K562 (cell line): Measurements from ENCODE around the gene HSPA1B. TPM values are rescaled to one million over a fixed set of nuclear protein-coding genes. Genes with fewer than 3 reads are reported as not detected.

Experiments
- BACH1 ChIP-seq: fragments of 200-800 bp; sonication (Bioruptor generic); IDR thresholded peaks from 2 replicates; pipeline ENCODE4 v1.6.1; 2016; ENCODE audit warnings: missing genetic modification characterization, missing compliant biosample characterization
- CEBPG ChIP-seq, 3 experiments: fragments of 200-800 bp in 1 of 3; sonication (Bioruptor generic) in 1 of 3; sonication (generic) in 1 of 3; formaldehyde crosslinking in 1 of 3; IDR thresholded peaks in 2 of 3; conservative IDR thresholded peaks in 1 of 3; 2 replicates each; pipeline versions ENCODE4 v1.6.1 to v1.8.0; 2016 to 2022; ENCODE audit warnings: missing compliant biosample characterization in 2 of 3, missing genetic modification characterization in 2 of 3, mild to moderate bottlenecking in 1 of 3, missing genetic modification reagents in 1 of 3
- DNMT1 ChIP-seq: fragments of 450-650 bp; IDR thresholded peaks from 2 replicates; pipeline ENCODE4 v1.6.1; 2016; ENCODE audit warnings: antibody characterized with exemption, mild to moderate bottlenecking
- JUND ChIP-seq, 2 experiments: IDR thresholded peaks; 2 replicates in 1 of 2; 3 replicates in 1 of 2; pipeline ENCODE4 v1.6.1; 2011; ENCODE audit warnings: borderline replicate concordance in 2 of 2, low read depth in 2 of 2, low read length in 2 of 2, improper control_type of control experiment in 1 of 2, missing biosample characterization in 1 of 2, missing genetic modification characterization in 1 of 2, missing genetic modification reagents in 1 of 2
- POLR2B ChIP-seq: fragments of 450-650 bp; IDR thresholded peaks from 2 replicates; pipeline ENCODE4 v1.6.1; 2018; ENCODE audit warnings: low read depth; ENCODE audit not compliant: partially characterized antibody
- POLR2G ChIP-seq: fragments of 200-400 bp; formaldehyde crosslinking; IDR thresholded peaks from 2 replicates; pipeline ENCODE4 v1.6.1; 2017; ENCODE audit warnings: low read depth, mild to moderate bottlenecking, antibody characterized with exemption, low read length, moderate library complexity
- POLR3G ChIP-seq: IDR thresholded peaks from 2 replicates; pipeline ENCODE4 v1.6.1; 2011; ENCODE audit not compliant: insufficient read length, insufficient replicate concordance; ENCODE audit errors: extremely low read depth
- XRCC3 ChIP-seq: fragments of 450-650 bp; IDR thresholded peaks from 2 replicates; pipeline ENCODE4 v1.6.1; 2017; ENCODE audit warnings: mild to moderate bottlenecking, moderate library complexity
- ZNF41 ChIP-seq: fragments of 250-450 bp; sonication (Bioruptor Pico); conservative IDR thresholded peaks from 2 replicates; pipeline ENCODE4 v1.4.0; 2020; ENCODE audit warnings: mild to moderate bottlenecking
- ZNF668 ChIP-seq: fragments of 250-450 bp; sonication (Bioruptor Pico); IDR thresholded peaks from 2 replicates; pipeline ENCODE4 v1.8.0; 2022; ENCODE audit warnings: mild to moderate bottlenecking, inconsistent platforms
- ZNF699 ChIP-seq: fragments of 250-450 bp; sonication (Bioruptor Pico); IDR thresholded peaks from 2 replicates; pipeline ENCODE4 v1.8.0; 2021; ENCODE audit warnings: mild to moderate bottlenecking, moderate library complexity; ENCODE audit not compliant: insufficient replicate concordance
- polyA plus RNA-seq, 8 experiments: library from polyadenylated mRNA; depleted of rRNA in 4 of 8; stranded (reverse) in 5 of 8; unstranded in 3 of 8; fragments of >200 nt; fragmentation: Nextera tagmentation in 2 of 8; fragmentation: Illumina TruSeq in 1 of 8; extraction: Ambion mirVana in 2 of 8; extraction: Trizol in 1 of 8; gene quantifications; 2 replicates each; pipeline versions ENCODE4 v1.2.1 to v1.2.3, GENCODE V29; 2011 to 2014; ENCODE audit warnings: inconsistent platforms in 1 of 8, missing spikeins in 1 of 8
- total RNA-seq, 7 experiments: library from RNA; depleted of rRNA in 6 of 7; stranded (reverse); fragments of >200 nt in 6 of 7; fragmentation: Illumina TruSeq in 2 of 7; extraction: Trizol in 2 of 7; gene quantifications; 2 replicates each; pipeline versions ENCODE4 v1.2.1 to v1.2.3, GENCODE V29; 2011 to 2021; ENCODE audit warnings: low replicate concordance in 1 of 7
- TF ChIP-seq, protein P1 (sequence below): sonication (generic); formaldehyde crosslinking; IDR thresholded peaks from 2 replicates; pipeline ENCODE4 v1.8.0; 2023; ENCODE audit warnings: mild to moderate bottlenecking, missing genetic modification reagents
- TF ChIP-seq, protein P2 (sequence below), 2 experiments: fragments of 450-650 bp; IDR thresholded peaks; 2 replicates each; pipeline ENCODE4 v1.6.1; 2016; ENCODE audit warnings: mild to moderate bottlenecking in 2 of 2, borderline replicate concordance in 1 of 2, low read depth in 1 of 2, moderate library complexity in 1 of 2

The HSPA1B gene
- total and polyA plus RNA-seq, 9 of the 15 experiments (the other 6 are each of a cell fraction or from before 2014, with no cell fraction given), result 0.27 to 227 (median 51.2) TPM

DNA sequence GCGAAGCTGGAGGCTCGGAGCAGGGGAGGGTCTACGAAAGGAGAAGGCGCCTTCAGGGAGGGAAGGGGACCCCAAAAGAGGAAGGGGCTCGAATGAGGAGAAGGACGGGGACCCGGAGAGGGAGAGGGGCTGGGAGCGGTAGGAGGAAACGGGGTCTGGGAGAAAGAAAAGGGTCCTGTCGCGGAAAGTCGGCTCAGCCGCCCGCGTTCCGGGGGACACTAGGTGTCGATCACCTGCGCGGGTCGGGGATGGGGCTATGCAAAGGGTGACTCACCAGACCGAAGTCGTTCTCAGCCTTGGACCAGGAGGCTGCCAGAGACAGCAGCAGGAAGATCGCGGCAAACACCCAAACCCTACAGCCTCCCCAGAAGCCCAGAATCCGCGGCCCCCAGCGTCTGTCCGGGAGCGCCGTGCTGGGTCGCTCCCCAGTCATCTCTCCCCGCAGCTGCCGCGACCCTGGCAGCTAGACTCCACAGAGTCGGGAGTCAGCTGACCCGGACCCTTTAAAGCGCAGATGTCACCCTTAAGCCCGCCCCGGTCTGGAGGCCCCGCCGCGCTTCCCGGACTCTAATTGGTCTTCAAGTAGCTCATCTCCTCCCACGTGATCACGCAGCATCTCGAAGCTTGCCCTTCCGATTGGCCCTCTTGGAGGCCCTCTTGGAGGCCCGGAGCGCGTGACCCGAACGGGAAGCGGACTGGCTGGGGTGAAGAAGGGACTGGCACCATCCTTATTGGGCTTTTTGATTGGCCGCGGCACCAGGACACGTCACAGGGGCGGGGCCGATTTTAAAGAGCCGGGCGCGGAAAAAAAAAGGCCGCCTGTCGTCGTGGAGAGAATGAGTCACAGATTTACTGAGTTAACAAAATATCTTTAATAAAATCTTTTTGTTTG is 35.1 kb downstream of the HSPA1B start, which contains the start of gene NEU1 (continued):
- TF ChIP-seq, protein P1, sequence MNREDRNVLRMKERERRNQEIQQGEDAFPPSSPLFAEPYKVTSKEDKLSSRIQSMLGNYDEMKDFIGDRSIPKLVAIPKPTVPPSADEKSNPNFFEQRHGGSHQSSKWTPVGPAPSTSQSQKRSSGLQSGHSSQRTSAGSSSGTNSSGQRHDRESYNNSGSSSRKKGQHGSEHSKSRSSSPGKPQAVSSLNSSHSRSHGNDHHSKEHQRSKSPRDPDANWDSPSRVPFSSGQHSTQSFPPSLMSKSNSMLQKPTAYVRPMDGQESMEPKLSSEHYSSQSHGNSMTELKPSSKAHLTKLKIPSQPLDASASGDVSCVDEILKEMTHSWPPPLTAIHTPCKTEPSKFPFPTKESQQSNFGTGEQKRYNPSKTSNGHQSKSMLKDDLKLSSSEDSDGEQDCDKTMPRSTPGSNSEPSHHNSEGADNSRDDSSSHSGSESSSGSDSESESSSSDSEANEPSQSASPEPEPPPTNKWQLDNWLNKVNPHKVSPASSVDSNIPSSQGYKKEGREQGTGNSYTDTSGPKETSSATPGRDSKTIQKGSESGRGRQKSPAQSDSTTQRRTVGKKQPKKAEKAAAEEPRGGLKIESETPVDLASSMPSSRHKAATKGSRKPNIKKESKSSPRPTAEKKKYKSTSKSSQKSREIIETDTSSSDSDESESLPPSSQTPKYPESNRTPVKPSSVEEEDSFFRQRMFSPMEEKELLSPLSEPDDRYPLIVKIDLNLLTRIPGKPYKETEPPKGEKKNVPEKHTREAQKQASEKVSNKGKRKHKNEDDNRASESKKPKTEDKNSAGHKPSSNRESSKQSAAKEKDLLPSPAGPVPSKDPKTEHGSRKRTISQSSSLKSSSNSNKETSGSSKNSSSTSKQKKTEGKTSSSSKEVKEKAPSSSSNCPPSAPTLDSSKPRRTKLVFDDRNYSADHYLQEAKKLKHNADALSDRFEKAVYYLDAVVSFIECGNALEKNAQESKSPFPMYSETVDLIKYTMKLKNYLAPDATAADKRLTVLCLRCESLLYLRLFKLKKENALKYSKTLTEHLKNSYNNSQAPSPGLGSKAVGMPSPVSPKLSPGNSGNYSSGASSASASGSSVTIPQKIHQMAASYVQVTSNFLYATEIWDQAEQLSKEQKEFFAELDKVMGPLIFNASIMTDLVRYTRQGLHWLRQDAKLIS (CRISPR knock-in tag), result peak; percentile 78; the same call in 1 of the 2 replicates
- TF ChIP-seq ZNF41 (CRISPR knock-in tag) (0 out of 2 replicates have a peak, but pooled peaks have one; percentile 33), CEBPG (CRISPR knock-in tag; IDR thresholded peaks at IDR 0.05) (no peak), CEBPG (tag; conservative IDR thresholded peaks at IDR 0.05 in 1 of 2, IDR thresholded peaks at IDR 0.05 in 1 of 2) (no peak), ZNF699 (CRISPR knock-in tag) (no peak), DNMT1 (no peak), POLR3G (no peak), POLR2G (peak; percentile 100), JUND (IDR thresholded peaks at IDR 0.05; ENCODE audit: borderline replicate concordance, low read depth, low read length) (peak; percentile 87), JUND (tag; IDR thresholded peaks at IDR 0.05; ENCODE audit: borderline replicate concordance, low read depth, low read length) (peak; percentile 85; the same call in 2 of the 3 replicates), XRCC3 (no peak), ZNF668 (CRISPR knock-in tag) (no peak; the same call in 1 of the 2 replicates), BACH1 (tag) (no peak), POLR2B (peak; percentile 93)
- TF ChIP-seq, protein P2, sequence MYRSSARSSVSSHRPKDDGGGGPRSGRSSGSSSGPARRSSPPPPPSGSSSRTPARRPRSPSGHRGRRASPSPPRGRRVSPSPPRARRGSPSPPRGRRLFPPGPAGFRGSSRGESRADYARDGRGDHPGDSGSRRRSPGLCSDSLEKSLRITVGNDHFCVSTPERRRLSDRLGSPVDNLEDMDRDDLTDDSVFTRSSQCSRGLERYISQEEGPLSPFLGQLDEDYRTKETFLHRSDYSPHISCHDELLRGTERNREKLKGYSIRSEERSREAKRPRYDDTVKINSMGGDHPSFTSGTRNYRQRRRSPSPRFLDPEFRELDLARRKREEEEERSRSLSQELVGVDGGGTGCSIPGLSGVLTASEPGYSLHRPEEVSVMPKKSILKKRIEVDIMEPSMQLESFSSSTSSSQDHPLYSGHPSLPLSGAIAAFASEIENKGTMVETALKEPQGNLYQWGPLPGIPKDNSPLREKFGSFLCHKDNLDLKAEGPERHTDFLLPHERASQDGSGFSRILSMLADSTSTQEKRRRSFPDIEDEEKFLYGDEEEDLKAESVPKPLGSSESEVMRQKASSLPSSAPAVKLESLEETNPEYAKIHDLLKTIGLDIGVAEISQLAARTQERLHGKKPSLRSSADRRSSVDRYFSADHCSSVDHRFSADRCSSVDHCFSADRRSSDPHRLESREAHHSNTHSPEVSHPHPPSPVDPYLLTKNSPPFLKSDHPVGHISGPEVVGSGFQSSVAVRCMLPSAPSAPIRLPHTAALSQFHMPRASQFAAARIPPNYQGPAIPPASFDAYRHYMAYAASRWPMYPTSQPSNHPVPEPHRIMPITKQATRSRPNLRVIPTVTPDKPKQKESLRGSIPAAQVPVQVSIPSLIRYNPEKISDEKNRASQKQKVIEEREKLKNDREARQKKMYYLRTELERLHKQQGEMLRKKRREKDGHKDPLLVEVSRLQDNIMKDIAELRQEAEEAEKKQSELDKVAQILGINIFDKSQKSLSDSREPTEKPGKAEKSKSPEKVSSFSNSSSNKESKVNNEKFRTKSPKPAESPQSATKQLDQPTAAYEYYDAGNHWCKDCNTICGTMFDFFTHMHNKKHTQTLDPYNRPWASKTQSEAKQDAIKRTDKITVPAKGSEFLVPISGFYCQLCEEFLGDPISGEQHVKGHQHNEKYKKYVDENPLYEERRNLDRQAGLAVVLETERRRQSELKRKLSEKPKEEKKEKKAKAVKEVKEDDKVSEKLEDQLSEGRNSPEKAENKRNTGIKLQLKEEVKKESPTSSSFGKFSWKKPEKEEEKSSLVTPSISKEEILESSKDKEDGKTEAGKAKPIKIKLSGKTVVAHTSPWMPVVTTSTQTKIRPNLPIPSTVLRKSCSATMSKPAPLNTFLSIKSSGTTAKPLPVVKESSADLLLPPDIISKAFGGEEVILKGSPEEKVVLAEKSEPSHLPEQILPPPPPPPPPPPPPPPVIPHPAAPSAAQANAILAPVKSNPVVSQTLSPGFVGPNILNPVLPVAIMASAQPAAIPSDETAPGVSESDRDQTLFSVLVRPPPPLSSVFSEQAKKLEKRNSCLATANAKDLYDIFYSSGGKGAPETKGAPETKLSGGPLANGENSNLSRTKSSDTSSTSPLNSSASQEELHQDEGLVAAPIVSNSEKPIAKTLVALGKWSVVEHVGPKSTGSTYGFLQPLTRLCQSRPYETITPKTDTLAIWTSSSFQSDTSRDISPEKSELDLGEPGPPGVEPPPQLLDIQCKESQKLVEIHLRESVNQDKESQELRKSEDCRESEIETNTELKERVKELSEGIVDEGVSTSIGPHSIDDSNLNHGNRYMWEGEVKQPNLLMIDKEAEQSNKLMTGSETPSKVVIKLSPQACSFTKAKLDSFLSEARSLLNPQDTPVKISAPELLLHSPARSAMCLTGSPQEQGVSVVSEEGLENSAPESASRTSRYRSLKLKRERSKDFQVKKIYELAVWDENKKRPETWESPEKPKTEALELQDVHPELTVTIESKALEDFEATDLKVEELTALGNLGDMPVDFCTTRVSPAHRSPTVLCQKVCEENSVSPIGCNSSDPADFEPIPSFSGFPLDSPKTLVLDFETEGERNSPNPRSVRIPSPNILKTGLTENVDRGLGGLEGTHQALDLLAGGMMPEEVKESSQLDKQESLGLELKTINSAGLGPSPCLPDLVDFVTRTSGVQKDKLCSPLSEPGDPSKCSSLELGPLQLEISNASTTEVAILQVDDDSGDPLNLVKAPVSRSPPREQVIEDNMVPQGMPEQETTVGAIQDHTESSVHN (IDR thresholded peaks at IDR 0.05; ENCODE audit: borderline replicate concordance in 1 of 2, low read depth in 1 of 2), result peak in 1 of 2 experiments; percentile 88; a peak in 2 of 4 replicates
